GM18507 (cell line): ENCODE results near the gene MASP1.
"Not testable (repeated sequence)": the region's sequence is repeated elsewhere in the genome, so short reads cannot be mapped to it uniquely, and the experiment has no call there.

ENCODE experiments used
- DNase-seq: peaks from one replicate; pipeline ENCODE4 v3.0.0; 2011; ENCODE audit warnings: low read depth; ENCODE audit not compliant: insufficient read length; ENCODE audit errors: extremely low spot score
- FAIRE-seq: peaks from 2 replicates; lab custom pipeline; 2011; peaks lifted over from hg19 to GRCh38; lab: Jason Lieb, UNC

Gene MASP1

DNA sequence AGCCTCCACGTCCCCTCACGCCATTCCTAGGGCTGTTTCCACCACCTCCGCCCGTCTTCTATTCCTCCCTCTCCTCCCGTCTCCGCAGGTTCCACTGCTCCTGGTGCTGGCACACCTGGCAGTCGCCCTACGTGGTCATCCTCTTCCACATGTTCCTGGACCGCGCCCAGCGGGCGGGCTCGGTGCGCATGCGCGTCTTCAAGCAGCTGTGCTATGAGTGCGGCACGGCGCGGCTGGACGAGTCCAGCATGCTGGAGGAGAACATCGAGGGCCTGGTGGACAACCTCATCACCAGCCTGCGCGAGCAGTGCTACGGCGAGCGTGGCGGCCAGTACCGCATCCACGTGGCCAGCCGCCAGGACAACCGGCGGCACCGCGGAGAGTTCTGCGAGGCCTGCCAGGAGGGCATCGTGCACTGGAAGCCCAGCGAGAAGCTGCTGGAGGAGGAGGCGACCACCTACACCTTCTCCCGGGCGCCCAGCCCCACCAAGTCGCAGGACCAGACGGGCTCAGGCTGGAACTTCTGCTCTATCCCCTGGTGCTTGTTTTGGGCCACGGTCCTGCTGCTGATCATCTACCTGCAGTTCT is 92.0 kb downstream of the MASP1 start:
- not testable (repeated sequence) for DNase-seq, FAIRE-seq

DNA sequence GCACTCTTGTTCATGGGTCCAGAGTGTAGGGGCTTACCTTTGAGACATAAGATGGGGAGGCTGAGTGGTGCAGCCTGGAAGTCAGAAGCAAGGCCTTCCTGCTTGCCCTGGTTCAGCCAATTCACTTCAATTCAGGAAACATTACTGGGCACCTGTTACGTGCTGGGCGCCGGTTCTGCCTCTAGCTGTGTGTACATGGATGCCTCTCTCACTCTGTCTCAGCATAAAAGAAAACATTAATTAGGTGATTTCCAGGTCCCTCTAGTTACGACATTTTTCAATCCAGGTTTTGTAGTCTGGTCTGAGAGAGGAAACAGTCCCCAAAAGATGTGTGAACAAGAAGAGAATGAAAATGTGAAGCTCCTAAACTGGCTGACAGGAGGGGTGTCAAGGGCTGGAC is 93.0 kb downstream of the MASP1 start:
- no peak for FAIRE-seq

DNA sequence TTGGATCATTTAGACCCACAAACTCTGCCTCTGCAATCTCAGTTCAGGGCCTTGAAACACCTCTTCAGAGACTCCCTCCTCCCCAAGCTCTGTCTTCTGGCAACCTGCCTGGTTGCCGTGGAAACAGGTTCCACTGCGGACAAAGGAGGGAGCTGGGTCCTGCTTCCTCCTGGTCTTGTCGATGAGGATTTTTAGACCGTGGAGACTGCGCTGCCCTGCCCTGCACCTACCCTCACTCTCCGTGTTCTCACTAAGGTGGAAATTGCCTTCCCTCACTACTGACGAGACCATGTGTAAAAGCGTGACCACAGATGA is 94.2 kb downstream of the MASP1 start, which contains the start of gene RTP1:
RTP1 (plus strand) TSS at position 152 of the 315 bp plus-strand sequence; CDS start at position 182, 30 bp downstream.
- DNase-seq (no peak), FAIRE-seq (no peak)

More for the DNA sequence above, 93.0 kb downstream of the MASP1 start:
- no peak for DNase-seq

DNA sequence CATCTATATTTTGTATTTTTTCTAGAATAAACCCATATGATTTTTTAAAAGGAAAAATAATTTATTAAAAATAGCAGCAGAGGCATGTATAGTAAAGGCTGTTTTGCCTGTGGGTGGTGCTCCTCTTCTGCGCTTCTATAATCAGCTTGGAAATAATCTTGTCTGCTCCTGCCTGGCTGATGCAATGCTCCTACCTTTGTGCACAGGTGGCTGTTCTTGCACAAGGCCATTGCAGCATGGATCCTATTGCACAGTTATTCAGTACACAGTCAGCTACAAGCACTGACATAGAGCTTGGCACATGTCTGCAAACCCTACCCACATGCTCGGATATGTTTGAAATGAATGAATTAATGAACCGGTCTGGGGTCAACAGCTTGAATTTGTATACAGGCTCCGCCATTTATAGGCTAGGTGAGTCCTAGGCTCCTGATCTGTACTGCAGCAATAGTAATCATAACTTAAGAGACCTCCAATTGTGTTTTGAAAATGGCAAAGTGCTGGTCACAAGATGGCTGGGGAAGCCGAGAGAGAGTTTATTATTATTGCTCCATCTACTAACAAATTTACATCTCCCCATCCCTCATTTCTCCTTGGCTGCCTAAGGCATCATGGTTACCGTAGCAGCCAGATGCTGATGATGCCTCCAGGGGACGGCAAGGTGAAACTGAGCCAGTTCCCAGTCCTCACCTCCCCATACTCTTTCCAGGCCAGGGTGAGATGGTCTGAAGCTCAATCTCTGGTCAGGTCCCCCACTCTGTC is 94.8 kb downstream of the MASP1 start:
- FAIRE-seq (no peak), DNase-seq (no peak)

DNA sequence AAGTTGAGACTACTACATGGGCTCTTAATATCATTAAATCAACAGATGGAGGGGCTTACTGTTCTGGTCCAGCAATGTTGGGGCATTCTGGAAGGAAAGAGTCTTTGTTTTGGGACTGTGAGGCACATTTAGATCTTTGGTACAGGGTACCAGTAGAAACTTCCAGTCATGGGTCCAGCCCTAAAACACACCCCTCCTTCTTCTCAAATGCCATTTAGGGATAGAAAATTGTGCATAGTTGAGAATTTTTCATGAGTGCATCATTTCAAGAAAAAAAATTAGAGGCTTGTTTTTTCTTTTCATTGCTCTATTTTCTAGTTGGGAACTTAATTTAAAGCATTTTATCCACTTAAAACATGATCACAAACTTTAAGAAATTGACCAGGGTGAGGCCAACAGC is 98.4 kb downstream of the MASP1 start:
- no peak for FAIRE-seq
- DNase-seq: no peak

DNA sequence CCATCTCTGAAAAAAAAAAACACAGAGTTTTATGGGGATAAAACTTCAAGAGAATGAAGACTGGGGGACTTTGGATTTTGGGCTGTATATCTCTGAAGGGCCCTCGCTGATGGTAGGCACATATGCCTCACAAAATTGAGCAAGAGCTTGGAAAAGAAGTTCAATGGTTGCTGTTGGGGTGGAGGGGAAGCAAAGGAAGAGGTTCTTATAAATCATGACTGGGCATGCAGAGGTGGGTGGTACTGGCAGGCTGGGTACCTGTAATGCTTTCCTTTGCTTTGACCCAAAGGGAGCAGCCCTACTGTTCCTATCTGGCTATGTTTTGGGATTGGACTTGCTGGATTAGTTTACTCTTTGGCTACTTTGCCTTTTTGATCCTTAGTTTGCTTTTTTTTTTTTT is 100.3 kb downstream of the MASP1 start:
- no peak for FAIRE-seq
- DNase-seq: no peak

DNA sequence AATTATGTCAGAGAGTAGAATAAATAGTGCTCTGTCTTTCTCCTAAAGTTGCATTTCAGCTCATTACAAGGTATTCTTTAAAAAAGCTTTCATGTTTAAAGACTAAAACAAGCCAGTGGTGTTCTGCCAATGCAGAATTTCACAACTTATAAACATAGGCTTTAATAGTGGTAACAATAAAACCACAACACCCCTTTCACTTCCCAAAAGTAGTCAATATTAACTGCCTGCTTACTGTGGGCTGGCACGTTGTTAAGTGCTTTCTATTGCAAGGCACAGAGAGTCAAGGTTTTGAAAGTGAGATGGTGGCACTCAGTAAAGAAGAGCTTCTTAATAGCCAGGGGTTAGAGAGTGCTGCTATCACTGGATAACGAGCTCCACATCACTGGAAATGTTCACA is 102.6 kb downstream of the MASP1 start:
- FAIRE-seq (no peak), DNase-seq (no peak)

DNA sequence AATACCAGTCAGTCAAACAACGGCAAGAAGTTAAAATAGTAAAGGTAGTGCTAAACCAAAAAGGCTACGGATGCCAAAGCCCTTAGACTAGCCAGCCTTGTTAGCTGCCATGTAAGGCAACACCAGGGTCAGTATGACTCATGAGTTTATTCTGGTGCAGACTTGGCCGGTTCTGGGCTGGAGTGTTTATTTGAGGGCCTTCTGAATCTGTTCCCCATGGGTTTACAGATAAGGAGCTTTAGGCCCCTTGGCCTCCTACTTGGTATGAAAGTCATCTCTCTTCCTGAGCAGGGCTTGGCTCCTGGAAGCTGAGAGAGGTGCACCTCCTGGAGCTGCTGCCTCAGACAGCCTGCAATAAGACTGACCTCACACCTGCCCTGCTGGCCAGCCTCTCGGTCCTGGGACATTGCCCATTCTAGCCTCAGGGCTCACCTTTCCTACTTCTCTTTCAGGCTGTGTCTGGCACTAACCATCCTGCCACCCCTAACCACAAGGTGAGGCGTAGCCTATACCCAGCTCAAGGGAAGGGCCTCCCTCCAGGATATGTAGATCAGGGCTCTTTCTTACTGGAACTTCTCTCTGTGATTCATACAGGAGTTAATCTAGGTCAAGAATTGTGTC is 104.6 kb downstream of the MASP1 start:
- FAIRE-seq (no peak), DNase-seq (no peak)

DNA sequence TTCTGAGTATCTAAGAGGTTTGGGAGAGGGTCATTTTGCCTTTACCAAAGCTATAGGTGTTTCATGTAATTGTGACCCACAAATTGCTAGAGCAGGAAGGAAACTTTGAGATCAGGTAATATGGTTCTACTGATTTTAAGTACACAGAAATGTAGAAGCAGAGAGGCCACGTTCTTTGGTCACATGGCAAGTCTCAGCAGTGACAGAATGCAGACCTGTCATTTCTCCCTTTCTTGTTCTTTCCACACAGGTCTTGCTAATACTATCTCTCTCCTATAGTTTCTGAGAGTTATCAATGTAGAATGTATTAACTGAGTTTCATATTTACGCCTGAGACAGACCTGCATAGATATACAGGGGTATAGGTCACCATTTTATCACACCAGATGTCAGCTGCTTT is 105.2 kb downstream of the MASP1 start:
- no peak for FAIRE-seq
- no peak for DNase-seq

DNA sequence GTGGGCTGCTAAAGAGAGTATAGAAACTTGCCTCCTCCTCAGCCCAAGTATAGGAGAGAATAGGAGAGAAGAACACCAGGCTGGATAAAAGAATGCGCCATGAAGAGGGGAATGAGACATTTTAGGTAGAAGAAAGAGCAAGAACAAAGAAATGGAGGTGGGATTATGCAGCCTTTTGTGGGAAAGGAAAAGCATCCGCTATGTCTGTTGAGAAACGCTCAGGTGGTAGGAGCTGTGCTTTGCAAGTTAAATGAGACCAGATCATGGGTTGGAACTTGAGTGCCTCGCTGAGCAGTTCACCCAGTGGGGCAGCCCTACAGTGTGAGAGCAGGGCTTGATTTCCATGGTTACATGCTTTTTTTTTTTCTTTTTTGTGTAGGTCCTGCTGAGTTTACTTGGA is 105.8 kb downstream of the MASP1 start:
- no peak for FAIRE-seq
- DNase-seq: no peak
